Muscle of back (tissue), 11 donors: ENCODE measurements around the gene SUSD5. TPM values are rescaled to one million over a fixed set of nuclear protein-coding genes. Genes with fewer than 3 reads are reported as not detected.
"Not testable (repeated sequence)": the region's sequence is repeated elsewhere in the genome, so short reads cannot be mapped to it uniquely, and the experiment has no call there.

ENCODE experiments used
- DNase-seq, 3 donors: peaks; one replicate each; pipeline versions ENCODE4 v3.0.0 to v3.0.0-alpha.2; 2013
- polyA plus RNA-seq, 10 donors: library from polyadenylated mRNA; unstranded; fragments of 120-200 nt; gene quantifications; one replicate each; pipeline ENCODE4 v1.2.1, GENCODE V29; 2013; ENCODE audit not compliant: insufficient read length in 10 of 10

Gene SUSD5
- polyA plus RNA-seq, 10 donors, result 1.1 to 2.5 (median 1.7) TPM

DNA sequence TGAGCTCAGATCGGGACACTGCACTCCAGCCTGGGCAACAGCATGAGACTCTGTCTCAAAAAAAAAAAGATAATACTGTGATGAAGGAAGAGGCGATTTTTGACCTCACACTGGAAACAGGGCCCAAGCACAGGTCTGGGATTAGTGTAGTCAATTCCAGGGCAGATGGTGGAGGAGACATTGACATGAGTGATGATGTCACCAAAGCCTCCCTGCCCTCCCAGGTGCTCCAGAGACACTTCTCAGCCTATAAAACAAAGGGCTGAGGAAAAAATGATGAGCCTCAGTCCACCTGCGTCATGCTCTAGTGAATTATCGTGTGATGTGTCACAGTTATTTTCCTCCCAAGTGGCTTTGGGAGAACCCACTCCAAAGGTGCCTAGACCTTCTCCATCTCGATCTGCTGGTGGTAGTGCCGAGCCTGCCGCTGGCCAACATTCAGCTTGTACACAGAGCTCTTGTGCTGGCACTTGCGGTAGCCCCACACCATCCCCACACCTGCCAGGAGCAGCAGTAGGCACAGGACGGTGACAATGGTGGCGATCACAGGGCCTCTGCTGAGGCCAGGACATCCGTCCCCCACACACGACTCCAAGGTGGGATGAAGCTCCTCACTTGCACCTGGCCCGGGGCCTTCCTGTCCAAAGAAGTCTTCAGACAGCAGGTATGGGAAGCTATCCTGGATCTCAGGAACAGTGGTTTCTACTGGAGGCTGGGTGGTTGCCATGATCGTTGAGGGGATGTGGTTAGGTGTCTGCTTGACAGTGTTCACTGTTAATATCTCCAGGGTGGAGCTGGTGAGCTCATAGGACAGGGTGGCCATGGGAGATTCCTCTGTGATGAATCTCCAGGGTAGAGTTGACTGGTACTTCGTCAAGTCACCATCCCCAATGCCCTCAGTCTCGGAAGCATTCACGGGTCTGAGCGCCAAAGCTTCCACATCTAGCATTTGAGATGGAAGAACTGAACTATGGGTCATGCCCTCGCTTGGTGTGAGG, 65.9 kb downstream of the SUSD5 start:
- no peak for DNase-seq

DNA sequence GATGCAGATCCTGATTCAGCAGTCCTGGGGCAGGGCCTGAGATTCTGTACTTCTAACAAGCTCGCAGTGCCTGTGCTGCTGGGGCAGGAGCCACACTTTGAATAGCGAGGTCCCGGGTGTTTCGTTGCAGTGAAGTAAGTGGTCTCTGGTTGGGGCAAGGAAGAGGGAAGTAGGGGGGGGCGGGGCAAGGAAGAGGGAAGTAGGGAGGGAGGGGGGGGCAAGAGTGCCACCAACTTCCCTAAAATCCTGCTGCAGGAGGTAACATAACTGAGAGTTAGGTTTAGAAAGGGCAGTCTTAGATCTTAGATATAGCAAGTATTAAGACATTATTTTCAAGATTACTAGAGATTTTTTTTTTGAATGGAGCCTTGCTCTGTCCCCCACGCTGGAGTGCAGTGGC, 69.3 kb downstream of the SUSD5 start:
- peak in 1 of 3 donors; percentile 30 for DNase-seq

GRCh38 chr3:33146791-33147445, 71.7 kb downstream of the SUSD5 start:
- peak; percentile 61 to 71 (median 62) for DNase-seq

GRCh38 chr3:33145901-33146580, 72.6 kb downstream of the SUSD5 start:
- no peak for DNase-seq

GRCh38 chr3:33145221-33145900, 73.2 kb downstream of the SUSD5 start:
- DNase-seq, result no peak

DNA sequence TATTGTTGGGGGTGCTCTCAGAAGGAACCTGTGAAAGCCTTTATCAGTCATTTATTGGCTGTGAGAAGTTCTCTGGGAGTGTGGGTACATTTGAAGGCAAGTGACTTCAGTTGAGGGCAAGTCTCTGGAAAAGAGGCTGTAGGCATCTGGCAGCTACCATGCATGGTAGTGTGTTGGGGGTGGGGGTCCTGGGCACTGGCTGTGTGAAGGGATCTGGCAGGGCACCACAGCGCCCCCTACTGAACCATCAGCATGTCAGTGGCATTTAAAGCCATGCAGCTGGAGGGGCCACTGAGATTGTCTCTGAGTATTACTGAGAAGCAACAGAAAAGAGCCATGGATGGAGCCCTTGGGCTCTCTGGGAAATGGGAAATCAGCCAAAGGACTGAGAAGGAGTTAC, 74.2 kb downstream of the SUSD5 start:
- no peak for DNase-seq

DNA sequence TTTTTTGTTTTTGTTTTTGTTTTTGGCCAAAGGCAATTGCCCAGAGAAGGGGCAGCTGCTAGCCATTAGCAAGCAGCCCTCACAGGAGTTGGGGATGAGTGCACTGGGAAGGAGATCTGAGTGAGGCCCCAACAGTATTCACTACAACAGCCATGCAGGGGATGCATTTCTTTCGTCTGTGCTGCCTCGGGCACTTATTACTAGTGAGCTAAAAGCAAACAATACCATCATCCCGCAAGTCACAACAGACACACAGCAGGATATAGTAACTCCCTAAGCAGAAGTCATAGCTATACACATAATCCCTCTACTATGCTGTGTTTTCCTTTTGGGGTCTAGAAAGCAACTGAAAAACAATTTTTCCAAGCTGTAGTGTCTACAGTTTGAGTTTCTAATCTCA, 77.6 kb downstream of the SUSD5 start:
- no peak for DNase-seq

DNA sequence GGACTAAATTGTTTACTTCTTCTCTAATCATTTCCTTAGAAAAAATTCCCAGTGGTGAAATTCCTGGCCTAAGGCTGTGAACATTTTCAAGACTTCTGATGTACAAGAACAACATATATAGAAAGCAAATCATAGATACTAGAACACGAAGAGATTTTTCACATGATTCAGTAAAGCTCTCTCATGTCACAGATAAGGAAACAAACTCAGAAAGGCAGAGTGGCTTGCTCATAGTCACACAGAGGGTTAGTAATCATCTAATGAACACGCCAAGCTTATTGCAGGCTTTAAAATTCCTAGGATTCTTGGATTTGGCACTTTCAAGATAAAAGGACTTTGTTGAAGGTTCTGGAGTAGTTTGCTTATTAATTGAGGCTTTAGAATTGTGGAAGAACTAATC, 78.6 kb downstream of the SUSD5 start:
- no peak for DNase-seq

- DNase-seq, result not testable (repeated sequence)
Measured at GRCh38 chr3:33139006-33139623, 79.5 kb downstream of the SUSD5 start.

- no peak for DNase-seq
Measured at GRCh38 chr3:33137691-33138090, 80.9 kb downstream of the SUSD5 start.

DNA sequence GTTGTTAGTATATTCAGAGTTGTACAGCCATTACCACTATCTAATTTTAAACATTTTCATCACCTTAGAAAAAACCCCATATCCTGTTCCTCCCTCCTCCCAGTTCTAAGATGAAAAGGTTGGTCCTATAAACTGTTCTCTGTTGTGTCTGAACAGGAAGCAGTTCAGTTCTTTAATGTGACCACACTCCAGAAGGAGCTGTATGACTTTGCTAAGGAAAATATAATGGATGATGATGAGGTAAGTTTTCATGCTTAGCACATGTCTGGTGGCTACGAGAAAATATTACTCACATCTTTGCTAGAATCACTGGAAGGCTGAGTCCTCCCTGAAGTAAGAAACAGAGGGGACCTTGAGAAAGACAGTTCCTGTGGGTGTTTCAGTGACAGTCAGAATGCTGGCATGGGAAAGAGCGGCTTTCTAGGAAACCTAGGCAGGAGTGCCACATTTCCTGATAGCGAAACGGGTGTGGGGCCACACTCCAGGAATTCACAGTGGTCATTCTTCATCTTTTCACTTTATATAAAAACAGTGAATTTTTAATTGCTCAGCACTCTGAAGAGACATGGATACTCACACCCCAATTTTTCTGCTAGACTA, 84.5 kb downstream of the SUSD5 start:
- DNase-seq, result no peak

GRCh38 chr3:33132019-33132360, 86.6 kb downstream of the SUSD5 start:
- DNase-seq, result no peak

GRCh38 chr3:33131331-33132018, 87.1 kb downstream of the SUSD5 start:
- DNase-seq, result peak; percentile 51 to 70 (median 56)

DNA sequence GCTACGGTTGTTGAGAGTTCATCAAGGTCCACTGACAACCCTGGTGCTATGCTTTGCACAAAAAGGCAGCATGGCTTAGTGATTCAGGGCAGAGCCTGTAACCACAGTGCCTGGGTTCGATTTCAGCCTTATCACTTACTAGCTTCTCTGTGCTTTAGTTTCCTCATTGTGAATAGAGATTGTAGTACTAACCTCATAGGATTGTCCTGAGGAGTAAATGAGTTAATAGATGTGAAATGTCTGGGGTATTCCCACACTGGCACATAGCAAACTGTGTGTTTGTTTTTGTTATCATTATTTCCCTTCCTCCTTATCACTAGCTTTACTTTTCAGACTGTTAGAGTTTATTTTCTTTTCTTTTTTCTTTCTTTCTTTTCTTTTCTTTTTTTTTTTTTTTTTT, 88.5 kb downstream of the SUSD5 start:
- DNase-seq, result no peak

- no peak for DNase-seq
Measured at GRCh38 chr3:33128706-33129105, 89.9 kb downstream of the SUSD5 start.

DNA sequence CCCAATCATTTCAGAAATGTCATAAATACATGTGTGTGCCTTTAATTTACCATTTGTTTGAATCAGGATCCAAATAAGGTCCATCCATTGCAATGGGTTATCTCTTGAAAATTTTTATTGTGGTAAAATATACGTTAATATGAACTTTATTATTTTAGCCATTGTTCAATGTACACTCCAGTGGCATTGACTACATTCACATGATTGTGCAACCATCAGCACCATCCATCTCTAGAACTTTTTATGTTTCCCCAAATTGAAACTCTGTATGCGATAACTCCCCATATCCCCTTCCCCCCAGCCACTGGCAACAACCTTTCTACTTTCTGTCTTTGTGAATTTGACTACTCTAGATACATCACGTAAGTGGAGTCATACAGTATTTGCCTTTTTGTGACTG, 92.8 kb downstream of the SUSD5 start:
- DNase-seq, result no peak

DNA sequence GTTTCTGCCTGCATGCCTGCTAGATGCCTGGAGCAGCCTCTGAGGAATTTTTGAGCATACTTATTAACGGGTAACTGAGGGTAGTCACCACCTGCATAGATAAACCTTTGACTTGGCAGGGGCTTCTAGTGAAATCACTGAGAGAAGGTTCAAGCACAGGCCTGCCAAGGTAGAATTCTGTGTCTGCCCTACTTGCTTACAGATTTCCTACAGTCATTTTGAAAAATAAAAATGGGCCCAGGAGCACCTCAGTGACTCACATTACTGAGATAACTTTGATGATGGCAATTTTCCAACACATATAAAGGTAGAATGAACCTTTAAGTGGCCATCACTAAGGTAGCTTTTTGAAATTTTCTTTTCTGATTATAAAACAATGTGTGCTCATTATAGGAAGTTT, 94.0 kb downstream of the SUSD5 start:
- no peak for DNase-seq

GRCh38 chr3:33122991-33123390, 95.6 kb downstream of the SUSD5 start:
- no peak for DNase-seq

DNA sequence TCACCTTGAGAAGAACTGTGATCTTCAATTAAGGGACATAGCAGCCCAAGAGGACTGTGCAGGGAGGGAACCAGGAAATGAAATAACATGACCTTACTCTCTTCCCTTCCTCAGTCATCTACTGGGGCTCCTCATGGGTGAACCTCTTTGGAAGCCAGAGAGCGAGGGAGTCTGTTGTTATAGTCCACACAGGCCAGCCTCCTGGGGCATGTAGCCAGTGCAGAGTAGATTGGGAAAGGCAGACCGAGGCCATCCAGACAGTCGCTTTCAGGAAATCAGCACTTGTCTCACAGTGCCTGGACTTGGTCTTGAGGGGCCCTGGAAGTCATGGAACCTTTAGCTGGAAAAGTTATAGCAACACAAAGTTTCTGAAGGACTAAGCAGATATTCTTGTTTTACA, 98.7 kb downstream of the SUSD5 start:
- no peak for DNase-seq

GRCh38 chr3:33117461-33117860, 101.1 kb downstream of the SUSD5 start:
- DNase-seq, result no peak
